Hepatocyte (in vitro differentiated cells): Measurements from ENCODE around the gene TSPAN13.

ENCODE experiments used
- CTCF ChIP-seq: fragments of 200-600 bp; sonication (generic); IDR thresholded peaks from 2 replicates; pipeline ENCODE4 v1.5.1; 2016; ENCODE audit warnings: antibody characterized with exemption, mild to moderate bottlenecking; ENCODE audit not compliant: poor library complexity
- EZH2 ChIP-seq: fragments of 200-600 bp; sonication (generic); IDR thresholded peaks from 2 replicates; pipeline ENCODE4 v1.6.1; 2016; ENCODE audit warnings: antibody characterized with exemption, mild to moderate bottlenecking, borderline replicate concordance
- EZH2phosphoT487 ChIP-seq: fragments of 200-600 bp; sonication (generic); IDR thresholded peaks from one replicate; pipeline ENCODE4 v1.6.1; 2018; ENCODE audit warnings: antibody characterized with exemption, mild to moderate bottlenecking, low read depth, moderate library complexity; ENCODE audit not compliant: unreplicated experiment, severe bottlenecking

GRCh38 chr7:16805441-16805840 is 51.9 kb downstream of the TSPAN13 start:
- TF ChIP-seq EZH2 (no peak), CTCF (no peak), EZH2phosphoT487 (no peak)
